PC-9 (cell line): ENCODE data around the gene HBP1. TPM values are rescaled to one million over a fixed set of nuclear protein-coding genes. Genes with fewer than 3 reads are reported as not detected.

Experiments
- Bru-seq: library from RNA; stranded (reverse); fragments of 400-500 nt; gene quantifications from one replicate; lab custom pipeline; 2021; lab: Mats Ljungman, UMichigan
- BruChase-seq, 2 experiments: library from RNA; stranded (reverse); fragments of 400-500 nt; gene quantifications; one replicate each; lab custom pipeline; 2021; lab: Mats Ljungman, UMichigan
- BruUV-seq: library from RNA; stranded (reverse); fragments of 400-500 nt; replicated peaks from 2 replicates; lab custom pipeline; 2021; lab: Mats Ljungman, UMichigan
- CTCF ChIA-PET: fragments of 300-600 bp; sonication (Branson Sonifier 250); formaldehyde crosslinking; loops from one replicate; lab custom pipeline; 2022; ENCODE audit warnings: antibody characterized with exemption; lab: Charles Lee
- POLR2A ChIA-PET: fragments of 300-600 bp; sonication (Branson Sonifier 250); formaldehyde crosslinking; loops from one replicate; lab custom pipeline; 2022; ENCODE audit warnings: antibody characterized with exemption; ENCODE audit not compliant: unreplicated experiment; lab: Charles Lee
- DNase-seq, 2 experiments: peaks; one replicate each; pipeline versions ENCODE4 v3.0.0 to v3.0.0-alpha.2; 2015 to 2022; ENCODE audit warnings: mixed read lengths in 1 of 2
- H2AFZ ChIP-seq: fragments of 200-600 bp; sonication (generic); 2 replicates; pipeline ENCODE4 v1.8.1; 2017; ENCODE audit warnings: antibody characterized with exemption
- H3F3A ChIP-seq: fragments of 200-600 bp; sonication (generic); 2 replicates; pipeline ENCODE4 v1.8.1; 2017; ENCODE audit warnings: antibody characterized with exemption, mild to moderate bottlenecking, low read depth; ENCODE audit not compliant: insufficient read depth
- H3K27ac ChIP-seq: fragments of 200-600 bp; sonication (generic); 2 replicates; pipeline ENCODE4 v1.6.1; 2016; ENCODE audit warnings: mixed run types
- H3K27me3 ChIP-seq: fragments of 200-600 bp; sonication (generic); 2 replicates; pipeline ENCODE4 v1.6.1; 2016; ENCODE audit warnings: low read depth, mixed run types; ENCODE audit not compliant: insufficient read depth
- H3K36me3 ChIP-seq: fragments of 200-600 bp; sonication (generic); 2 replicates; pipeline ENCODE4 v1.6.1; 2016; ENCODE audit warnings: low read depth, mixed run types
- H3K4me1 ChIP-seq: fragments of 200-600 bp; sonication (generic); replicated peaks from 2 replicates; pipeline ENCODE4 v1.6.1; 2016; ENCODE audit warnings: mixed run types; ENCODE audit not compliant: insufficient read depth
- H3K4me2 ChIP-seq: fragments of 200-600 bp; sonication (generic); 2 replicates; pipeline ENCODE4 v1.6.1; 2017; ENCODE audit warnings: mixed run types
- H3K4me3 ChIP-seq: fragments of 200-600 bp; sonication (generic); 2 replicates; pipeline ENCODE4 v1.6.1; 2016; ENCODE audit warnings: mixed run types
- H3K79me2 ChIP-seq: fragments of 200-600 bp; sonication (generic); 2 replicates; pipeline ENCODE4 v1.6.1; 2017; ENCODE audit warnings: low read depth, mixed run types
- H3K9me2 ChIP-seq: fragments of 200-600 bp; sonication (generic); 2 replicates; pipeline ENCODE4 v1.8.1; 2017; ENCODE audit warnings: mild to moderate bottlenecking; ENCODE audit not compliant: insufficient read depth
- H3K9me3 ChIP-seq: fragments of 200-600 bp; sonication (generic); 2 replicates; pipeline ENCODE4 v1.8.1; 2016; ENCODE audit warnings: low read depth; ENCODE audit not compliant: insufficient read depth
- H4K20me1 ChIP-seq: fragments of 200-600 bp; sonication (generic); 2 replicates; pipeline ENCODE4 v1.8.1; 2017; ENCODE audit not compliant: insufficient read depth
- EZH2 ChIP-seq: fragments of 200-600 bp; sonication (generic); IDR thresholded peaks from 2 replicates; pipeline ENCODE4 v1.8.0; 2017; ENCODE audit warnings: antibody characterized with exemption, low read depth
- intact Hi-C: fragments of 100-400 bp; cut with micrococcal nuclease; formaldehyde crosslinking; loops from one replicate; pipeline ENCODE4 v1.10.0; 2022; ENCODE audit not compliant: unreplicated experiment
- long read RNA-seq: library from polyadenylated mRNA; stranded (forward); transcript quantifications from one replicate; pipeline ENCODE4 v2.0.0, GENCODE V29; 2022
- total RNA-seq: library from RNA; stranded (reverse); gene quantifications from 2 replicates; pipeline ENCODE4 v1.2.3, GENCODE V29; 2021
- TF ChIP-seq, protein P1 (sequence below): fragments of 200-600 bp; sonication (generic); conservative IDR thresholded peaks from 2 replicates; pipeline ENCODE4 v1.6.1; 2017; ENCODE audit warnings: mixed run types, antibody characterized with exemption, mild to moderate bottlenecking, moderate library complexity

HBP1 gene, protein sequence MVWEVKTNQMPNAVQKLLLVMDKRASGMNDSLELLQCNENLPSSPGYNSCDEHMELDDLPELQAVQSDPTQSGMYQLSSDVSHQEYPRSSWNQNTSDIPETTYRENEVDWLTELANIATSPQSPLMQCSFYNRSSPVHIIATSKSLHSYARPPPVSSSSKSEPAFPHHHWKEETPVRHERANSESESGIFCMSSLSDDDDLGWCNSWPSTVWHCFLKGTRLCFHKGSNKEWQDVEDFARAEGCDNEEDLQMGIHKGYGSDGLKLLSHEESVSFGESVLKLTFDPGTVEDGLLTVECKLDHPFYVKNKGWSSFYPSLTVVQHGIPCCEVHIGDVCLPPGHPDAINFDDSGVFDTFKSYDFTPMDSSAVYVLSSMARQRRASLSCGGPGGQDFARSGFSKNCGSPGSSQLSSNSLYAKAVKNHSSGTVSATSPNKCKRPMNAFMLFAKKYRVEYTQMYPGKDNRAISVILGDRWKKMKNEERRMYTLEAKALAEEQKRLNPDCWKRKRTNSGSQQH
- 60.0 and 62.1 TPM in 2 replicates for total RNA-seq
- percentile 90 among the genes with signal in this experiment for Bru-seq, nascent RNA
- BruChase-seq, experiment 1, labeled RNA remaining after a 2-hour chase = percentile 85 among the genes with signal in this experiment
- percentile 79 among the genes with signal in this experiment for BruChase-seq, experiment 2, labeled RNA remaining after a 6-hour chase
- long read RNA-seq, transcript HBP1-201 (11 exons, 2,829 nt) = minor isoform, 11 of 85 reads
- long read RNA-seq, transcript HBP1-208 (11 exons, 2,704 nt) = major isoform, 43 of 85 reads
- long read RNA-seq, partial matches to known transcripts = 18 of 85 reads
- long read RNA-seq, other reads (novel, unspliced or antisense) = 13 of 85 reads

DNA sequence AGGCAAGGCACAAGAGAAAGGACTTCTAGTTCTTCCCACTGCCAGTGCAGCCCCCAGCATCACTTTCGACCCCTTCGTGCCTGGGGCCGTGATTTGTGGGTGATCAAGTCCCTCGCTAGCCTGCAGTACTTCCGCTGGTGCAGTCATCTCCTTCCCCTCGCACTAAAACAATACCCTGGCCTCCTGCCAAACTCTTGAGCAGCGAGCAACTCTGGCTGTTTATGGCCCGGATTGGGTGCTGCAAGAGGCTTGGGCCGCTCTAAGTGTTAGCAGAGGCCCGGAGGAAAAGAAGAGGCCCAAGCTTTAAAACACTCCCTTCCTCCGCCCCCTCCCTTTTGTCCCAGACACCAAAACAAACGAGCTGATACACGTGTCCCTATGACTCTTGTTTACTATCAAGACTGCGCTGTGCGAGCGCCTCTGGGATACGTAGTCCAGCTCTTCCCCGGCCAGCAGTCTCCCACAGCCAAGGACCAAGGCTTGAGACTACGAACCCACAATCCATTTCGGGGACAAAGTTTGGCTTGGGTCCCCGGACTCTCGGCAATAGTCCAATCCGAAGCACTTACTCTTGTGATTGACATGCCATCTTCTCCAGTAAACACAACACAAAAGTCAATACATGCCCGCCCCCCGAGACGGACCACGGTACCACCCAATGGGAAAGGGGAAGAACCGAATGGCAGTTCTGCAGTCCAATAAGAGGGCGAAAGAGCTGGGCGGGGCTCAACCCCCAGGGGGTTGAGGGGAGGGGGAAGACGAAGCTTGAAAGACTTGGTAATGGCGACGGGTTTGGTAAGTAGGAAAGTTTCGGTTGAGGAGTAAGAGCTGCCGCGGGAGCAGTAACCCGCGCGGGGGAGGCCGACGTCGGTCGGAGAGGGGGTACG is at the start of gene HBP1:
HBP1 (plus strand) TSS at position 771 of the 887 bp plus-strand sequence. CDS start 10,891 bp downstream, outside the sequence.
- peaks cover 33% of the 10 kb centered on the region for H4K20me1 ChIP-seq
- CTCF ChIA-PET = interaction anchor here (0.6 to 1.5 kb wide), 10 partner anchors 16 to 708 kb away, joined by 3 to 16 read pairs (median 6); no protein-coding TSS in a partner anchor
- 0 out of 2 replicates have a peak, but pooled peaks cover 4% of the 10 kb centered on the region for H3K9me2 ChIP-seq
- peak within 1 kb of the TSS; percentile 77 for H3K4me3 ChIP-seq
- peaks cover 4% of the 10 kb centered on the region; the same call in 1 of the 2 replicates for H3K36me3 ChIP-seq
- H3F3A ChIP-seq = peaks cover 21% of the 10 kb centered on the region; the same call in 1 of the 2 replicates
- H3K27ac ChIP-seq = peak within 1 kb of the TSS; percentile 86
- no peak for TF ChIP-seq EZH2
- TF ChIP-seq, protein P1, sequence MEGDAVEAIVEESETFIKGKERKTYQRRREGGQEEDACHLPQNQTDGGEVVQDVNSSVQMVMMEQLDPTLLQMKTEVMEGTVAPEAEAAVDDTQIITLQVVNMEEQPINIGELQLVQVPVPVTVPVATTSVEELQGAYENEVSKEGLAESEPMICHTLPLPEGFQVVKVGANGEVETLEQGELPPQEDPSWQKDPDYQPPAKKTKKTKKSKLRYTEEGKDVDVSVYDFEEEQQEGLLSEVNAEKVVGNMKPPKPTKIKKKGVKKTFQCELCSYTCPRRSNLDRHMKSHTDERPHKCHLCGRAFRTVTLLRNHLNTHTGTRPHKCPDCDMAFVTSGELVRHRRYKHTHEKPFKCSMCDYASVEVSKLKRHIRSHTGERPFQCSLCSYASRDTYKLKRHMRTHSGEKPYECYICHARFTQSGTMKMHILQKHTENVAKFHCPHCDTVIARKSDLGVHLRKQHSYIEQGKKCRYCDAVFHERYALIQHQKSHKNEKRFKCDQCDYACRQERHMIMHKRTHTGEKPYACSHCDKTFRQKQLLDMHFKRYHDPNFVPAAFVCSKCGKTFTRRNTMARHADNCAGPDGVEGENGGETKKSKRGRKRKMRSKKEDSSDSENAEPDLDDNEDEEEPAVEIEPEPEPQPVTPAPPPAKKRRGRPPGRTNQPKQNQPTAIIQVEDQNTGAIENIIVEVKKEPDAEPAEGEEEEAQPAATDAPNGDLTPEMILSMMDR = no peak
- H3K4me1 ChIP-seq = peaks cover 26% of the 10 kb centered on the region
- H3K9me3 ChIP-seq = no peaks in the 10 kb centered on the region
- H3K27me3 ChIP-seq = no peaks in the 10 kb centered on the region
- intact Hi-C loops = loop anchor here (1.0 to 5.0 kb wide), 7 partner anchors 221 to 1104 kb away; partner anchors contain the start of genes CBLL1 and CCDC71L
- POLR2A ChIA-PET = interaction anchor here (0.5 to 1.3 kb wide), 21 partner anchors 8 to 1091 kb away, joined by 3 to 11 read pairs (median 4); partner anchors contain the start of gene NAMPT
- peak within 1 kb of the TSS; percentile 91 for H2AFZ ChIP-seq
- BruUV-seq = no TSS peak
- peak; percentile 99 for DNase-seq
- H3K4me2 ChIP-seq = peak within 1 kb of the TSS; percentile 92
- H3K79me2 ChIP-seq = peaks cover 35% of the 10 kb centered on the region

DNA sequence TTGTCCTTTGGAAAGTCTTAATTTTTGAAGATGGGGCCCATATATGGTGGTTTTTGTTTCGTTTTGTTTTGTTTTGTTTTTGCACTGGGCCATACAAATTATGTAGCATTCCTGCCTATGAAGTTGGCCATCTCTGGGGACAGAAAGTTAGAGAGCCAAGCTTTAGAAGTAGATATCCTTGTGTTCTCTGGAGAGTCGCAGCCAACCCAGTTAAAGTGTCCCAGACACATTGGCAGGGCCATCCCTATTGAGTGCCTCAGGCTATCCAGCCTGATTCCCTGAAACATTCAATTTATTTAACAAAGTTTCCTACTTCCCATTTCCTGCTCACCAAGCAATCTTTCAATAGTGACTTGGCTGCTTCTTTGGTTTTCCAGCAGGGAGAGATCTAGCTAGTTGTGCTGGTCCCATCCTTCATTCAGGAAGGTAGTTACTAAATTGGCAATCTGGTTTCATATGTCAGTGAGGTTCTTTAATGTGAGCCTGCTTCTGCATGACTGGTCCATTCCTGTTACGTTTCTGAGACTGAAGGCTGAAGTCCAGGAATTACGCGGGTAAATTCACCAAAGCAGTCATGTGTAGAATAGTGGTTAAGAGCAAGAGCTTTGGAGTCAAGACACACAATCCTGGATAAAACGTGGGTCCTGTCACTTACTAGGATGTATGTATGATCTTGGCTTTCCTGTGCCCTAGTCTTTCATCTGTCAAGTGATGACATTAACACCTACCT is 49.3 kb upstream of the HBP1 start:
- H3K9me3 ChIP-seq = no peaks in the 10 kb centered on the region
- H3K4me2 ChIP-seq = no peak overlapping the region
- no peaks in the 10 kb centered on the region for H3F3A ChIP-seq
- no peaks in the 10 kb centered on the region for H3K36me3 ChIP-seq
- no TSS peak for BruUV-seq
- H3K4me3 ChIP-seq = no peak overlapping the region
- H4K20me1 ChIP-seq = no peaks in the 10 kb centered on the region
- no peaks in the 10 kb centered on the region for H3K9me2 ChIP-seq
- ChIA-PET POLR2A (no interaction called here), CTCF (no interaction called here)
- TF ChIP-seq, protein P1 = no peak
- intact Hi-C loops = no loop called here
- no peak overlapping the region for H2AFZ ChIP-seq
- no peaks in the 10 kb centered on the region for H3K27me3 ChIP-seq
- no peaks in the 10 kb centered on the region for H3K79me2 ChIP-seq
- no peaks in the 10 kb centered on the region for H3K4me1 ChIP-seq
- H3K27ac ChIP-seq = no peak overlapping the region
- no peak for DNase-seq
